ENCODE data around the gene SIX1. TPM values are rescaled to one million over a fixed set of nuclear protein-coding genes. Genes with fewer than 3 reads are reported as not detected.

The SIX1 gene
- total RNA-seq, 2 donors from 2014 or later = not detected

DNA sequence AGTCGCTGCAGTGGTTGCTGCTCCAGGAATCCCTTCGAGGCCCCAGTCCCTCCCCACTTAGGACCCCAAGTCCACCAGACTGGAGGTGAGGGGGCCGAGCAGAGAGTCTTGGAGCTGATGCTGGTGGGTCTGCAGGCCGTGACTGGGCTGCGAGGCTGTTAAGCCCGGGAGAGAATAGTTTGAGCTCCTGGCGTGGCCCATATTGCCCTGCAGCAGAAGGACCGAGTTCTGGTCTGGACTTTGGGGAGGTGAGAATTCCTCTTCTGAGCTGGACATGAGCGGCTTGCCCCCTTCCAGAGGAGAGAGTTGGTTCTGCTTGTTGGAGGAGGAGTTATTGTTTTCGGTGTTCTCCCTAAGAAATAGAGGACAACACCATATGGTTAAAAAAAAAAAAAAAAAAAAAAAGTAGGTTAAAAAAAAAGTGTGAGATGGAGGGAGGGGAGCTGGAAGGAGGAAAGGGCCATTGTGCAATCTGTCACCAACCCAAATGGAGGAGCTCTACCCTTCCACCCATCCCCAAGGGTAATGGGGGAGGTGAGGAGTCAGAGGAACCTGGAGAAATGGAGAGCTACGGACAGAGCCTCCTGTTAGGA is 3.0 kb downstream of the SIX1 start:
- Histone ChIP-seq H3K27ac (no peak overlapping the region), H3K4me3 (no peak overlapping the region), H3K9me3 (no peaks in the 10 kb centered on the region), H3K4me1 (peaks cover 0 to 54% of the 10 kb centered on the region in 2 donors), H3K36me3 (no peaks in the 10 kb centered on the region), H3K27me3 (peaks cover 76 to 94% of the 10 kb centered on the region in 2 donors)
- TF ChIP-seq, protein P1, sequence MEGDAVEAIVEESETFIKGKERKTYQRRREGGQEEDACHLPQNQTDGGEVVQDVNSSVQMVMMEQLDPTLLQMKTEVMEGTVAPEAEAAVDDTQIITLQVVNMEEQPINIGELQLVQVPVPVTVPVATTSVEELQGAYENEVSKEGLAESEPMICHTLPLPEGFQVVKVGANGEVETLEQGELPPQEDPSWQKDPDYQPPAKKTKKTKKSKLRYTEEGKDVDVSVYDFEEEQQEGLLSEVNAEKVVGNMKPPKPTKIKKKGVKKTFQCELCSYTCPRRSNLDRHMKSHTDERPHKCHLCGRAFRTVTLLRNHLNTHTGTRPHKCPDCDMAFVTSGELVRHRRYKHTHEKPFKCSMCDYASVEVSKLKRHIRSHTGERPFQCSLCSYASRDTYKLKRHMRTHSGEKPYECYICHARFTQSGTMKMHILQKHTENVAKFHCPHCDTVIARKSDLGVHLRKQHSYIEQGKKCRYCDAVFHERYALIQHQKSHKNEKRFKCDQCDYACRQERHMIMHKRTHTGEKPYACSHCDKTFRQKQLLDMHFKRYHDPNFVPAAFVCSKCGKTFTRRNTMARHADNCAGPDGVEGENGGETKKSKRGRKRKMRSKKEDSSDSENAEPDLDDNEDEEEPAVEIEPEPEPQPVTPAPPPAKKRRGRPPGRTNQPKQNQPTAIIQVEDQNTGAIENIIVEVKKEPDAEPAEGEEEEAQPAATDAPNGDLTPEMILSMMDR (IDR thresholded peaks at IDR 0.05) = no peak
- no peak for DNase-seq (ENCODE audit: low spot score)

- no peak overlapping the region for H3K4me3 ChIP-seq
These were observed 4.0 kb downstream of the SIX1 start for GRCh38 chr14:60645126-60645741.

GRCh38 chr14:60644666-60645065 is 4.6 kb downstream of the SIX1 start:
- peaks cover 86 to 95% of the 10 kb centered on the region in 2 donors for H3K27me3 ChIP-seq
- TF ChIP-seq, protein P1 (IDR thresholded peaks at IDR 0.05) = no peak
- H3K4me3 ChIP-seq = no peak overlapping the region
- no peaks in the 10 kb centered on the region for H3K9me3 ChIP-seq
- H3K4me1 ChIP-seq = peaks cover 0 to 48% of the 10 kb centered on the region in 2 donors
- DNase-seq (ENCODE audit: low spot score) = no peak
- no peak overlapping the region for H3K27ac ChIP-seq
- no peaks in the 10 kb centered on the region for H3K36me3 ChIP-seq

More at GRCh38 chr14:60645126-60645741, 4.0 kb downstream of the SIX1 start:
- Histone ChIP-seq H3K4me1 (peaks cover 0 to 54% of the 10 kb centered on the region in 2 donors), H3K36me3 (no peaks in the 10 kb centered on the region), H3K9me3 (no peaks in the 10 kb centered on the region), H3K27me3 (peaks cover 80 to 95% of the 10 kb centered on the region in 2 donors), H3K27ac (no peak overlapping the region)
- DNase-seq (ENCODE audit: low spot score) = no peak
- TF ChIP-seq, protein P1 (IDR thresholded peaks at IDR 0.05) = no peak

DNA sequence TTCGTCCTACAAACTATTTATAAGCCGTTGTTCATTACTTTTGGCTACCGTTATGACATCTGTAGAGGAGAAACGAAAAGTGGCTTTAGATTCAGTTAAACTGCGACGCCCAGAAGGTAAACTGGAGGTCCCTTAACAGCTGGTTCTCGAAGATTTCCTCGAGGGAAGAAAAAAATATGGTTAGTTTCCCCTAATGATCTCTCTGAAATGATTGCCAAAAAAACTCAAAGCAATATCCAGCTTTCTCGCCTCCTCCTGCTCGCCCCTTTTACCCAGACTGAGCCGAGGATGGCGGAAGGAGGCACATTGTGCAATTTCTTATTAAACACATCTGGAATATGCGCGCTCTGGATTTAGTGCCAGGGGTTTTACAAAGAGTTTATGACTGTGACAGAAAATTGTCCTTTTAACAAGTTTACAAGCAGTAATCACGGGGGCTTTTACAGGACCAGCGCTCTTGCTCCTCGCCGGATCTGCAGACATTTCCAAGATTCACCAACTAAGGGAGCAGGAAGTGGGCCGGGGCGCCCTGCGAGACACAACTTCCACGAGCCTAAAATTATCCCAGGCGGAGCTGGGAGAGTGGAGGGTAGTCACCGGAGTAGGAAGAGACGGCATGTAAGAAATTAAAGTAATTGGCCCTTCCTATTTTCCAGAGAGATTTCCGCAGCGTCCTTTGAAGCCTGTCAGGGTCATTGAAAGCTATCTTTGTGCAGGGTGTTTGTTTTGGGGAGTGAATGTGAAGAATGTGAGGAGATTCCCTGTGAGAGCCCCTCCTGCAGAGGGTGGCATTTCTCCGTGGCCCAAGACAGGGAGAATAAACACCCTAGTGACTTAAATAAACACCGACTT is 5.6 kb downstream of the SIX1 start:
- Histone ChIP-seq H3K27me3 (peaks cover 89 to 96% of the 10 kb centered on the region in 2 donors), H3K36me3 (no peaks in the 10 kb centered on the region), H3K27ac (no peak overlapping the region), H3K4me3 (no peak overlapping the region), H3K4me1 (peaks cover 0 to 38% of the 10 kb centered on the region in 2 donors), H3K9me3 (no peaks in the 10 kb centered on the region)
- no peak for DNase-seq (ENCODE audit: low spot score)
- TF ChIP-seq, protein P1 (IDR thresholded peaks at IDR 0.05) = no peak

- Histone ChIP-seq H3K36me3 (no peaks in the 10 kb centered on the region), H3K4me3 (no peak overlapping the region), H3K27ac (no peak overlapping the region), H3K4me1 (peaks cover 0 to 37% of the 10 kb centered on the region in 2 donors), H3K9me3 (no peaks in the 10 kb centered on the region), H3K27me3 (peaks cover 89 to 96% of the 10 kb centered on the region in 2 donors)
- TF ChIP-seq, protein P1 (IDR thresholded peaks at IDR 0.05) = no peak
- DNase-seq (ENCODE audit: low spot score) = no peak
These were observed 6.2 kb downstream of the SIX1 start for GRCh38 chr14:60643141-60643462.

All from right atrium auricular region (tissue), 2 donors.